Sigmoid colon (tissue), 4 donors: Measurements from ENCODE around the gene PDE11A.

Experiments
- EP300 ChIP-seq, 4 donors: sonication (generic); formaldehyde crosslinking; IDR thresholded peaks; one replicate each; pipeline ENCODE4 v1.6.1; 2017; ENCODE audit warnings: antibody characterized with exemption in 4 of 4
- POLR2AphosphoS5 ChIP-seq, 4 donors: sonication (generic); formaldehyde crosslinking; IDR thresholded peaks; one replicate each; pipeline ENCODE4 v1.6.1; 2017; ENCODE audit warnings: antibody characterized with exemption in 4 of 4
- TF ChIP-seq, protein P1 (sequence below), 4 experiments: fragments of 450-650 bp in 3 of 4; fragments of 200-600 bp in 1 of 4; IDR thresholded peaks; one replicate each; pipeline ENCODE4 v1.5.1; 2016 to 2019; ENCODE audit warnings: antibody characterized with exemption in 4 of 4, mild to moderate bottlenecking in 3 of 4, moderate library complexity in 2 of 4

DNA sequence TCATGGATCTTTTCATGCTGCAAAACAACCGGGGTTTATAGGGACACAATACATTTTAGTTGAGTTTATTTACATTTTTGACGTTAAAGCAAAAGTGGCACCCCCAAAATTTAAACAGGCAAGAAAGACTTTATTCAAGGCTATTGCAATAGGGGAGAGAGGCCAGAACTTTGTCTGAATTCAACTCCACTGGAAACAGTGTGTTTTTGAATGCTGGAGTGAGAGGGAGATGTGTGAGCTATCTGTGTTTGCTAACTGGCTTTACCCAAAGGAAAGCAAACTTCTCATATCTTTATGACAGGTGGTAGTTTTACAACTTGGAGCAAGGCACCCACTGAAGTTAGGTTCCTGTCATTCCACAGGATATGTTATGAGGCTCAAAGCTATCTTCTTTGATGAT lies 472.6 kb downstream of the PDE11A start:
- TF ChIP-seq, protein P1, sequence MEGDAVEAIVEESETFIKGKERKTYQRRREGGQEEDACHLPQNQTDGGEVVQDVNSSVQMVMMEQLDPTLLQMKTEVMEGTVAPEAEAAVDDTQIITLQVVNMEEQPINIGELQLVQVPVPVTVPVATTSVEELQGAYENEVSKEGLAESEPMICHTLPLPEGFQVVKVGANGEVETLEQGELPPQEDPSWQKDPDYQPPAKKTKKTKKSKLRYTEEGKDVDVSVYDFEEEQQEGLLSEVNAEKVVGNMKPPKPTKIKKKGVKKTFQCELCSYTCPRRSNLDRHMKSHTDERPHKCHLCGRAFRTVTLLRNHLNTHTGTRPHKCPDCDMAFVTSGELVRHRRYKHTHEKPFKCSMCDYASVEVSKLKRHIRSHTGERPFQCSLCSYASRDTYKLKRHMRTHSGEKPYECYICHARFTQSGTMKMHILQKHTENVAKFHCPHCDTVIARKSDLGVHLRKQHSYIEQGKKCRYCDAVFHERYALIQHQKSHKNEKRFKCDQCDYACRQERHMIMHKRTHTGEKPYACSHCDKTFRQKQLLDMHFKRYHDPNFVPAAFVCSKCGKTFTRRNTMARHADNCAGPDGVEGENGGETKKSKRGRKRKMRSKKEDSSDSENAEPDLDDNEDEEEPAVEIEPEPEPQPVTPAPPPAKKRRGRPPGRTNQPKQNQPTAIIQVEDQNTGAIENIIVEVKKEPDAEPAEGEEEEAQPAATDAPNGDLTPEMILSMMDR (IDR thresholded peaks at IDR 0.05) = no peak
- TF ChIP-seq EP300 (IDR thresholded peaks at IDR 0.05) (no peak), POLR2AphosphoS5 (IDR thresholded peaks at IDR 0.05) (no peak)
